ENCODE data around the gene DDB1. TPM values are rescaled to one million over a fixed set of nuclear protein-coding genes. Genes with fewer than 3 reads are reported as not detected.

The DDB1 gene
- total and polyA plus RNA-seq, 12 donors, result 165 to 885 (median 592) TPM

- H3K27ac ChIP-seq, result peak overlapping the region in 3 of 5 donors; percentile 17 to 79 (median 54)
- peak; percentile 46 to 78 (median 62) for DNase-seq
- 1 to 12% (median 4%) methylated on average over 9 to 60 of the region's 60 CpGs for WGBS, 4 donors
- TF ChIP-seq POLR2A (IDR thresholded peaks at IDR 0.05) (no peak), CTCF (IDR thresholded peaks at IDR 0.05) (peak in 1 of 6 experiments; percentile 22)
- peaks cover 0 to 2% of the 10 kb centered on the region in 2 donors for H3K36me3 ChIP-seq (replicated peaks in 1 of 2)
- peaks cover 14 to 34% of the 10 kb centered on the region in 2 donors for H3K4me1 ChIP-seq (replicated peaks in 1 of 2)
- intact Hi-C loops (cut with DNase I), result no loop called here
- H3K9me3 ChIP-seq (replicated peaks in 1 of 3), result no peaks in the 10 kb centered on the region
- no peaks in the 10 kb centered on the region for H3K27me3 ChIP-seq
- H3K4me3 ChIP-seq, result peak overlapping the region in 2 of 4 donors; percentile 38 to 79
Measured at GRCh38 chr11:61293867-61294716, 38.8 kb downstream of the DDB1 start.

- Histone ChIP-seq H3K9me3 (replicated peaks in 1 of 3) (no peaks in the 10 kb centered on the region), H3K4me1 (replicated peaks in 1 of 2) (peaks cover 14 to 24% of the 10 kb centered on the region in 2 donors), H3K27ac (no peak overlapping the region), H3K36me3 (replicated peaks in 1 of 2) (no peaks in the 10 kb centered on the region), H3K4me3 (no peak overlapping the region), H3K27me3 (no peaks in the 10 kb centered on the region)
- WGBS, 4 donors, result 90 to 100% (median 97%) methylated on average over 2 of the region's 2 CpGs
- intact Hi-C loops (cut with DNase I), result no loop called here
- DNase-seq, result no peak
- TF ChIP-seq CTCF (IDR thresholded peaks at IDR 0.05), result no peak
- TF ChIP-seq POLR2A (IDR thresholded peaks at IDR 0.05), result no peak
Measured at GRCh38 chr11:61292356-61292755, 40.5 kb downstream of the DDB1 start.

GRCh38 chr11:61290905-61291690, 41.8 kb downstream of the DDB1 start:
- no peak overlapping the region for H3K27ac ChIP-seq
- no peak for DNase-seq
- H3K4me1 ChIP-seq (replicated peaks in 1 of 2), result peaks cover 14 to 23% of the 10 kb centered on the region in 2 donors
- TF ChIP-seq CTCF (IDR thresholded peaks at IDR 0.05), result no peak
- TF ChIP-seq POLR2A (IDR thresholded peaks at IDR 0.05), result no peak
- H3K27me3 ChIP-seq, result no peaks in the 10 kb centered on the region
- H3K36me3 ChIP-seq (replicated peaks in 1 of 2), result no peaks in the 10 kb centered on the region
- WGBS, 4 donors, result 86 to 93% (median 89%) methylated on average over 5 to 12 of the region's 12 CpGs
- H3K9me3 ChIP-seq (replicated peaks in 1 of 3), result no peaks in the 10 kb centered on the region
- H3K4me3 ChIP-seq, result no peak overlapping the region
- intact Hi-C loops (cut with DNase I), result no loop called here

GRCh38 chr11:61287338-61287977, 45.4 kb downstream of the DDB1 start:
- TF ChIP-seq CTCF (IDR thresholded peaks at IDR 0.05) (no peak), POLR2A (IDR thresholded peaks at IDR 0.05) (no peak)
- 87 to 94% (median 91%) methylated on average over 14 of the region's 14 CpGs for WGBS, 4 donors
- H3K27ac ChIP-seq, result no peak overlapping the region
- no peaks in the 10 kb centered on the region for H3K36me3 ChIP-seq (replicated peaks in 1 of 2)
- H3K27me3 ChIP-seq, result no peaks in the 10 kb centered on the region
- no peaks in the 10 kb centered on the region for H3K4me1 ChIP-seq (replicated peaks in 1 of 2)
- no peak for DNase-seq
- intact Hi-C loops (cut with DNase I), result no loop called here
- H3K9me3 ChIP-seq (replicated peaks in 1 of 3), result no peaks in the 10 kb centered on the region
- no peak overlapping the region for H3K4me3 ChIP-seq

All from adrenal gland (tissue), 12 donors.